Mononuclear cell (primary cell): ENCODE results near the gene NKD2. TPM values are rescaled to one million over a fixed set of nuclear protein-coding genes. Genes with fewer than 3 reads are reported as not detected.
"Not testable (repeated sequence)": the region's sequence is repeated elsewhere in the genome, so short reads cannot be mapped to it uniquely, and the experiment has no call there.

Source experiments
- H3K27me3 ChIP-seq: 2 replicates; pipeline ENCODE4 v1.6.0; 2011; ENCODE audit warnings: low read length, control low read depth; ENCODE audit not compliant: insufficient read depth
- H3K4me1 ChIP-seq: 2 replicates; pipeline ENCODE4 v1.5.1; 2011; ENCODE audit warnings: mild to moderate bottlenecking, low read length, control low read depth; ENCODE audit not compliant: insufficient read depth
- H3K4me3 ChIP-seq: 2 replicates; pipeline ENCODE4 v1.5.1; 2011; ENCODE audit warnings: mild to moderate bottlenecking, low read length, moderate library complexity
- H3K9me3 ChIP-seq: 2 replicates; pipeline ENCODE4 v1.5.1; 2011; ENCODE audit warnings: low read depth, mild to moderate bottlenecking, control low read depth, low read length
- total RNA-seq: library from RNA; depleted of rRNA; stranded (reverse); fragments of >200 nt; gene quantifications from one replicate; pipeline ENCODE4 v1.2.3, GENCODE V29; 2012

The NKD2 gene
- total RNA-seq, 1 donor, result not detected

DNA sequence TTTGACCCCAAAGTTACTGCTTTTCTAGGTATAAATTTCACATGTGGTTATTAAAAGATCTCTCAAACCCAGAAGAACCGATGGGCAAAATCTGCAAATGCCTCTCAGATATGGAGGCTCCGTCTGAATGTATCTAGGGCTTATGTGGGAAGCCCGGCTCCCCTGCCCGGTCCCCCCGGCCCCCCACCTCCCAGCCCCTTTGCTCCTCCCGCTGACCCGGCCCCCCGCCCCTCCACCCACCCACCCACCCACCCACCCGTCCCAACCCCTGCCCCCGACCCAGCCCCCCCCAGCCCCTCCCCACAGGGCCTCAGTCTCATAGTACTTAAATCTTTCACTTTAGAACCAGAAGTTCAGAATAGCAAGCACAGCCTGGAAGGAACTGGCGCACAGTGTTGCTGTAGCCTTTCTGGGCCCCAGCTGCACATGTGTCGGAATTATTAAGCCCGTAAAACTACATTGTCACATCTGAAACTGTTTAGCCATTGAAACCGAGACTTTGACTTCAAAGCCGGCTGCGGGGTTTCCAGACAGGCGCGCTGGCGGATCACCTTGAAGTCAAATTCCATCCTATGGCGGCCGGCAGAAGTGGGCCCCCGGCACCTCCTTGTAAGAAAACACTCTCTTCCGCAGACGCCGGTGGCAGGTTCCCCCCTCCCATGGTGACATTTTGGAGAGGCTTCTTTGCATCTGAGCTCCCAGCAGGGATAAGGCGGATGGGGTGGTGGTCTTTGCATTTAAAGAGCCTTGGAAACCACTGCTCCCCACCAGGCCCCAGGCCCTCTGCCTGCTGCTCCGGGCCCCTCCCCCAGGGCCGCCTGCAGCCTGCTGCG is 12.8 kb downstream of the NKD2 start:
- Histone ChIP-seq H3K27me3 (no peaks in the 10 kb centered on the region), H3K4me3 (no peak overlapping the region), H3K9me3 (no peaks in the 10 kb centered on the region), H3K4me1 (no peaks in the 10 kb centered on the region)

DNA sequence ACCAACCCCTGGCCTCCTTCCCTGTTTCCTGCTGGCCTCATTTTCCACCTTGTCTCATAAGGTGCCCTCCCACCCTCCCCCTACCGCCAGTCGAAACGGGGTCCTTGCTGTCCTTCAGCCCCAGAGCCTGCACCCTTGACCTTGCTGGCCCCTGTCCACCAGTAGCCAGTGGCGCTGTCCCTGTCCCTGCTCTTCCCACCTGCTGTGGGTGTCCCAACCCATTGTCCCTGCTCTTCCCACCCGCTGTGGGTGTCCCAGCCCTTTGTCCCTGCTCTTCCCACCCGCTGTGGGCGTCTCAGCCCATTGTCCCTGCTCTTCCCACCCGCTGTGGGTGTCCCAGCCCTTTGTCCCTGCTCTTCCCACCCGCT is 13.4 kb downstream of the NKD2 start:
- H3K4me1 ChIP-seq, H3K9me3 ChIP-seq, H3K27me3 ChIP-seq, H3K4me3 ChIP-seq: not testable (repeated sequence)

DNA sequence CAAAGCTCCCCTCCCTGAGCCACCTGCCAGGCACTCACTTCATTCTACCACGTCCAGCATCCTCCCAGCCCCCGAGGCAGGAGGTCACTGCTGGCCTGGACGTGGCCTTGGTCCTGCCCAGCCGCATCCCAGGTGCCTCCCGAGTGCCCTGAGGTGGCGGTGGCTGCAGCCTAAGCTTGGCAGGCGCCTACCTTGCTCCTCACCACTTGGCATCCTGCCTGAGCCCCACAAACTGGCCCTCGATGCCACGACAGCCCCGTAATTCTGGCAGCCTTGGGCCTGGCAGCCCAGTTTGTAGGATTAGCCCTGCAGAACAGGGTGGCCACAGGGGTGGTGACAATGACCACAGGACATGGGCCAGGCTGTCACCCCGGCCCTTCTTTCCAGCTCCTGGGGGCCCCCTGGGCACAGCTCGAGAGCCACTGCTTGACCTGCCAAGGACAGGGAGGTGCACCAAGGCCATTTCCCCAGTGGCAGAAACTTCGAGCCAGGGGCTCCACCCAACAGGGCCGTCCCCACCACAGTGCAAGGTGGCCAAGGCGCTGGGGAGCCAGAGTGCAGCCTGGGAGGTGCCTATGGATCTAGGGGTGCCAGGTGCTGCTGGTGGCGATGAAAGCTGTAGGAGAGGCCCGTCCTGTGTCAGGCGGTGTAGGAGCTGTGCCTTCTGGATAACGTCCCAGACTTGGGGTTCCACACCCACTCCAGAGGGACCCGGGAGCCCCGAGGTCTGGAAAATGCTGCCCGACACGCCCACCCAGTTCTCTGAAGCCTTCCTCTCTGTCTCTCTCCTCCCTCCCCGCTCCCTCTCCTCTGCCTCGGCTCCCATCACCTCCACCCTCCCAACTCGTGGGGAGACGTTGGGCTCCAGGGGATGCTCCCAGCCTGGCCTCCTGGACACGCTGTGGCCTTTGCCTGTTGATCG is 18.4 kb downstream of the NKD2 start:
- Histone ChIP-seq H3K4me1 (no peaks in the 10 kb centered on the region), H3K4me3 (no peak overlapping the region), H3K27me3 (no peaks in the 10 kb centered on the region), H3K9me3 (no peaks in the 10 kb centered on the region)

DNA sequence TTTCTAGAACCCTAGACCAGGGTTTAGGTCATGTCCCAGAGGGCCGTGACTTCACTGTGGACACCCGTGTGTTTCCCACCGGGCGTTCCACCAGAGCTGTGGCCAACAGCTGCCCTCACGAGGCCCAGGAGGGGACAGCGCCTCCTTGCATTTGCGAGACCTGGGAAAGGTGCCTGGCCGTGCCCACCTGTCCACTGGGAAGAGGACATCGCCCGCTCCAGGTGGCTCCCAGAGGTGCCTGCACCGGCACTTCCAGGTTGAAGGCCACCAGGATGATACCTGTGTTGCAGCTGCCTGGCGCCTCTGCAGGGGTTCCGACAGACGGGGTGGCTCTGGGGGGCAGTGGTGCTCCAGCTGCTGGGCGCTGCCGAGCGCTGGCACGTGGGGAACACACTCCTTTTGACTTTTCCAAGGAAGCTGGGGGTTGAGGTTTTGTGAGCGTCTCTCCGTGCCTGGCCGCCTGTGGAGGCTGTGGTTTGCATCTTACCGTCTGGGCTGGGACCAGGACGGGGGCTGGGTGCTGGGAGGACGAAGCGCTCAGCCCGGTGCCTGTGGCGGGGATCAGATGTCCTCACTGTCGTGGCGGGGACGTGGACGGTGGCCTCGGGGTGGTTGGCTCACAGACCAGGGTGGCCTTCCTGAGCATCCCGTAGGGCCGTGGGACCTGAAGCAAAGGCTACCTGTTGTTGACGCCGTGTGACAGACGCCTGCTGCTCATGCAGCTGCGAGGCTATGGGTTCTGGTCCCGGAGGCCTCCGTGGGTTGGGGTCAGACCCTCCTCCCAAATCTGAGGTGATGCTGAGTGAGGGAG is 19.2 kb downstream of the NKD2 start:
- Histone ChIP-seq H3K27me3 (no peaks in the 10 kb centered on the region), H3K4me3 (no peak overlapping the region), H3K9me3 (no peaks in the 10 kb centered on the region), H3K4me1 (no peaks in the 10 kb centered on the region)

DNA sequence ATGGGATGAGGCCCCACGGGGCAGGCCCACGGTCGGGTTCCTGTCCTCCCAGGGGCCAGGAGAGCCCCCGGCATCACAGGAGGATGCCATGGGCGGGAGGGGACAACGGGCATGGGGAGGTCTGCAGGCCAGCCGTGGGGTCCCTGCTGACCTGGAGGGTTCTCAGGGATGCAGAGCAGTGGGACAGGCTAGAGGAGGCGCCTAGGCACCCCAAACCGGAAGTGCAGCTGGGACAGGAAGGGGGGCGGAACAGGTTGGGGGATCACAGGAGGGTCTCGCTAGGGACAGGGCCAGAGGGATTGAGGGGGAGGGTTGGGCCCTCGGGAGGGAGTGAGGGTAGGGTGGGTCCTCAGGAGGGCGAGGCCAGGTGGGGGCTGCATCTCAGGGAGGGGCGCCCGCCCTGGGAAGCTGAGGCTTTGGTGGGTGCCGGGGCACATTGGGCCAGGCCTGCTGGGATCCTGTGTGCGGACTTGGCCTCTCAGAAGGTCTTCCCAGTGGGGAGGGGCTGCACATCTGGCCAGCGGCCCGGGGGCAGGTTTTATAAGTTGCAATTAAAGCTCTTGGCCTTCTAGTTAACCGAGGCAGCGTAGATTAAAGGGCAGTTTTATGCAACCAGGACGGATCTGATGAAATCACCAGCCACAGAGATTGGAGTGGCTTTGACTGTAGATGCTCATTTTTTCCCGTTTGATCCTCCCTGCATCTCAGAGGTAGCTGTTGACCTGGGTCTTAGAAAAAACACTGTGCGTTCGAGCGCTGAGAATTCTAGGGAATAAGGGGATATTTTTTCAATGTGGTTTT is 20.1 kb downstream of the NKD2 start:
- Histone ChIP-seq H3K9me3 (no peaks in the 10 kb centered on the region), H3K4me1 (no peaks in the 10 kb centered on the region), H3K4me3 (no peak overlapping the region), H3K27me3 (no peaks in the 10 kb centered on the region)

DNA sequence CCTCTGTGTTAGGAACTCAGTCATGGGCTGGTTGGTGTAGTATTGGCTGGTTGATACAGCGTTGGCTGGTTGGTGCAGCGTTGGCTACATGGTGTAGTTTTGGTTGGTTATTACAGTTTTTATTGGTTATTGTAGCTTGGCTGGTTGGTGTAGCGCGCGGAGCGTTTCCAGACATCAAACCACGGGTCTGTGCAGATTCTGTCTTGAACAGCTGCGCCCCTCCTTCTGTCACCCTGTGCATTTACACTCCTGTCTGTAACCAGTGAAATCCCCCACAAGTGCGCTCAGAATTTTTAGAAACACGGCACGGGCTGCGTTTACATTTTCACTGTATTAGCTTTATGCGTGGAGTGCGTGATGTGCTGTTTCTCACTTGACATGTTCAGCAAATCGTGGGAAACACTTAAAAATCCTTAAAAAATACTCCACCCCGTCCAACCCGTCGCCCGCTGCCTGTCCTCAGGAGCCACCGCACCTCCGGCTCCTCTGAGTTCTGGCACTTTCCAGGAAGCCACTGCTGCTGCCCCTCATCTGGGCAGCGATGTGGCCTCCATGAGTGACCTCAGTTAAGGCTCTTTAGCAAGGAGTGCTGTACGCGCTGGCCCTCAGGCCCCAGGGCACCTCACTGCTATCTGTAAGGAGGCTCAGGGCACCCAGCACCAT is 20.8 kb downstream of the NKD2 start:
- Histone ChIP-seq H3K9me3 (no peaks in the 10 kb centered on the region), H3K4me1 (no peaks in the 10 kb centered on the region), H3K27me3 (no peaks in the 10 kb centered on the region), H3K4me3 (no peak overlapping the region)

DNA sequence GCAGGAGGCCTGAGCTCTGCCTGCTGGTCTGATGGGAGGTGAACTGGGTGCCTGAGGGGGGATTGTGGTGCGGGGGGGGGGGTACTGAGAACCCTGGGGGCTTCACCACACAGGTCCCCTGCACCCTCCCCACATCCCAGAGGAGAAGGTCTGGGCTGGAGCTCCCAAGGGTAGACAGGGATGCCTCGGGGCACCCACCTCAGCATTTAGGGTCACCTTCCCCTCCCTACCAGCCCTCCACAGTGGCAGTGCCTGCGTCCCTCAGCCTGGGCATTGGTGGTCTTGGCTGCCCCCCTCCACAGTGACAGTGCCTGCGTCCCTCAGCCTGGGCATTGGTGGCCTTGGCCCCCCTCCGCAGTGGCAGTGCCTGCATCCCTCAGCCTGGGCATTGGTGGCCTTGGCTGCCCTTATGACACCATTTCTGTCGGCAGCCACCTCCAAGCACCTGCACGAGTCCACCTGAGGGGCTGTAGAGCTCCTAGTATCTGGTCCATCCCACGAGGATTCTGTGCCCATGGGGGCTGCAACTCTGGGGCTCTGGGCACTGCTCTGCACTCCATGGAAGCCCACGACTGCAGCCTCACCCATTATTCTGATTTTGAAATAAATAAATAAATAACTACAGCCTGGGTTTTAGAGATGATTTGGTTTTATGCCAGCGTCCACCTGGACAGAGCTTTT is 21.5 kb downstream of the NKD2 start:
- Histone ChIP-seq H3K4me1 (no peaks in the 10 kb centered on the region), H3K4me3 (no peak overlapping the region), H3K9me3 (no peaks in the 10 kb centered on the region), H3K27me3 (no peaks in the 10 kb centered on the region)

DNA sequence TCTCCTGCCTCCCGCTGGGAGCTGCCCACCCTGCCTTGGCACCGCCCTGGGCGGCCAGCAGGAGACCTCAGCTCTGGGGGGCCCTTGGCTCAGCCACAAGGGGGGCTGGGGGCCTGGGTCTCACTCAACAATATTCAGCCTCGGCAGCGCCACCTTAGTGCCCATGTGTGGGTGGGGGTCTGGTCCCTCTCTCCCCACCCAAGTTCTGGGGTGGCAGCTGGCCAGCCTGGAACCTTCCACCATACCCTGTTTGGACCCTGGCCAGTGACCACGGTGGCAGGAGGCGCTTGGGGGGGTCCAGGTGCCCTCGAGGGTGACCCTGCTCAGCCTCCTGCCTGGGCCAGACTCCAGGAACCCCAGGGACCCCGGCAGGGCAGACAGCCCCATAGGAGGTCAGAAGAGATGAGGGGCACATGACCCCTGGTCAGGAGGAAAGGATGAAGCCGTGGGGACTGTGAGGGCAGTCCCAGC is 22.2 kb downstream of the NKD2 start:
- no peaks in the 10 kb centered on the region for H3K27me3 ChIP-seq
- no peaks in the 10 kb centered on the region for H3K9me3 ChIP-seq
- H3K4me3 ChIP-seq, result no peak overlapping the region
- no peaks in the 10 kb centered on the region for H3K4me1 ChIP-seq

DNA sequence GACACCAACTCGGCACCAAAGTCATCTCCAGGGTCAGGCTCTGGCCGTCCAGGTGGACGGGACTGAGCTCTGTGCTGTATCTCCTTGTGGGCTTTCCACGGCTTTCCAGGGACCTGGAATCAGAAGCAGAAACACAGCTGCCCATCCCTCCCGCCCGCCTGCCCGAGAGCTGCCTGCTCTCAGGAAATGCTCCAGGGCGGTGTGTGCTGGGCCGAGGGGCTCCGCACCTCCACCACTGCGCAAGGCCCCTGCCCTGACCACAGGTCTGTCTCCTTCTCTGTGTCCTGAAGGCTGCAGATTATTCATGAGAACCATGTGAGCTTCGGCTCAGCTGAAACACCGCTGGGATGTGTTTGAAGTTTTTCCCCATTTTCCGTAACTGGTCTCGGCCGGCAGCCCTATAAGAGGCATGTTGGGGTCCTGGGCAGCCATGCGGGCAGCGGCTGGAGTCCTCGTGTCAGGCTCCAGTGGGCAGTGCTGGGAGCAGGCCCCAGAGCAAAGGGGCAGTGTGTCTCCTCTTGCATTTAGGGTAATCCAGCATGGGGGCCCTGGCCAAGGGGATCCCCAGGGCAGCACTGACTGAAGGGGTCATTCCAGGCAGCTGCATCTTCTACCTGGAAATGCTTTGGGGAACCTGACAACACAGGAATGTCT is 22.8 kb downstream of the NKD2 start:
- Histone ChIP-seq H3K27me3 (no peaks in the 10 kb centered on the region), H3K4me1 (no peaks in the 10 kb centered on the region), H3K9me3 (no peaks in the 10 kb centered on the region), H3K4me3 (no peak overlapping the region)

DNA sequence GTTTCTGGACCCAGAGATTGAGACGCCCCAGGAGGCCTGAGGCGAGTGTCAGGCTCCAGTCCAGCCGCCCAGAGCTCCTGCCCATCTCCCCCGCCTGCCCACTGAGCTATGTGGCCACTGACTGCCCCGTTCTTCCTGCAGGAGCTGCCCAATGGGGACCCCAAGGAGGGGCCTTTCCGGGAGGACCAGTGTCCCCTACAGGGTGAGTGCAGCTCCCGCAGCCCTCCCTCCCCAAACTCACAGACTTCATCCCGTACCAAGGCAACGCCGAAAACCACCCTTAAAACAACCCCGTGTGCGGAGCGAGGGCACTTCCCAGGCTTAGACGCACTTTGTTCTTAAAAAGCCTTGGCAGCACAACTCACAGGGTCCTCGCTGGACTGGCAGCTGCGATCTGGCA is 23.4 kb downstream of the NKD2 start:
- Histone ChIP-seq H3K9me3 (no peaks in the 10 kb centered on the region), H3K27me3 (no peaks in the 10 kb centered on the region), H3K4me3 (no peak overlapping the region)

DNA sequence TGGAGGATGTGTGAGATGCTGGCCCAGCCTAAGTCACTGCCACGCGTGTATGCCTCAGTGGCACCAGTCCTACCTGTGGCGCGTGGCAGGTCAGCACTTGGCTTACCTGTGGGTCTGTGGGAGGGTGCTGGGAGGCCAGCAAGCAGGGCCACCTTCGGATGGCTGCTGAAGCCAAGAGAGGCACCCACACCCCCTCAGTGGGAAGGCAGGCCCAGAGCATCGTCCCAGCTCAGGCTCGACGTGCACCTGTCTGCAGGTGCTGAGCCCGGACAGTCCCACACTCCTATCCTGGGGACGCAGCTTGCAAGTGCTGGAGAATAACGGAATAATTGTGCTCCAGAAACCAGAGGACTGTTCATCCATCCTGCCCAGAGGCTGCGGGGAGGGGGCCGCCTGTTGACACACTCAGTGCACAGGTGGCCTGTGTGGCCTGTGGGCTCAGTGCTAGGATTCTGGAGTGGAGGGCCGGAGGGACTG is 24.0 kb downstream of the NKD2 start:
- no peaks in the 10 kb centered on the region for H3K4me1 ChIP-seq
- no peaks in the 10 kb centered on the region for H3K9me3 ChIP-seq
- no peaks in the 10 kb centered on the region for H3K27me3 ChIP-seq
- H3K4me3 ChIP-seq, result no peak overlapping the region

More for the DNA sequence above, 23.4 kb downstream of the NKD2 start:
- H3K4me1 ChIP-seq, result no peaks in the 10 kb centered on the region

DNA sequence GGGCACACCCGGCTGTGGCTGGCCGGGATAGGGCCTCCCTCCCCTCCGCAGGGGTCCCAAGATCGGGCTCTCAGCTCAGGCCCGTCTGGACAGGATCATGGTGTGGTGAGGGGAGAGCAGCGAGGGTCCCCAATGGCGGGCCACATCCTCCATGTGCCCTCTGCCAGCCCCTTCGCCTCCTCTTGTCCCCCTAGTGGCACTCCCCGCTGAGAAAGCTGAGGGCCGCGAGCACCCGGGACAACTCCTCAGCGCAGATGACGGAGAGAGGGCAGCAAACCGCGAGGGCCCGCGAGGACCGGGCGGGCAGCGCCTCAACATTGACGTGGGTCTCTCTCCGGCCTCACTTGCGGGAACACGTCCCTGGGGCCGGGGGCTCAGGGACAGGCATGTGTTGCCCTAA is 24.6 kb downstream of the NKD2 start:
- Histone ChIP-seq H3K9me3 (no peaks in the 10 kb centered on the region), H3K27me3 (no peaks in the 10 kb centered on the region), H3K4me1 (no peaks in the 10 kb centered on the region), H3K4me3 (no peak overlapping the region)
